Jurkat, Clone E6-1 (cell line): ENCODE measurements around the gene DPAGT1. TPM values are rescaled to one million over a fixed set of nuclear protein-coding genes. Genes with fewer than 3 reads are reported as not detected.
"Not testable (repeated sequence)": the region's sequence is repeated elsewhere in the genome, so short reads cannot be mapped to it uniquely, and the experiment has no call there.

Experiments
- DNase-seq: peaks from one replicate; pipeline ENCODE4 v3.0.0-alpha.2; 2011; ENCODE audit warnings: low read depth, low spot score
- H3K4me3 ChIP-seq: 2 replicates; pipeline ENCODE4 v1.5.1; 2011; ENCODE audit warnings: mild to moderate bottlenecking, low read length, control low read depth, moderate library complexity
- polyA plus RNA-seq: library from polyadenylated mRNA; unstranded; fragments of >200 nt; gene quantifications from one replicate; pipeline ENCODE4 v1.2.1, GENCODE V29; 2012; ENCODE audit warnings: missing spikeins; ENCODE audit not compliant: insufficient read length, insufficient read depth

The DPAGT1 gene
- 43.7 TPM for polyA plus RNA-seq

- peak within 1 kb of the TSS; percentile 67 for H3K4me3 ChIP-seq
- peak; percentile 94 for DNase-seq
Measured at GRCh38 chr11:119101759-119102423, at the start of gene DPAGT1. Gene DPAGT1, minus strand, starts transcription at chr11:119101853. Its CDS starts 198 bp downstream, at chr11:119101655.

- DNase-seq, result no peak
- no peak overlapping the region for H3K4me3 ChIP-seq
Measured at GRCh38 chr11:119149786-119150275, 48.2 kb upstream of the DPAGT1 start.

GRCh38 chr11:119149018-119149785, 47.5 kb upstream of the DPAGT1 start, which contains the start of gene ABCG4:
Gene ABCG4, plus strand, starts transcription at chr11:119149052. Its CDS starts 914 bp downstream, at chr11:119149966.
- H3K4me3 ChIP-seq, result peak within 1 kb of the TSS; percentile 37
- no peak for DNase-seq

GRCh38 chr11:119148720-119149017, 47.0 kb upstream of the DPAGT1 start:
- H3K4me3 ChIP-seq, result peak overlapping the region; percentile 37
- DNase-seq, result no peak

GRCh38 chr11:119147604-119148333, 46.1 kb upstream of the DPAGT1 start:
- DNase-seq, result peak; percentile 84
- H3K4me3 ChIP-seq, result no peak overlapping the region

GRCh38 chr11:119145551-119145950, 43.9 kb upstream of the DPAGT1 start:
- H3K4me3 ChIP-seq, result no peak overlapping the region
- no peak for DNase-seq

GRCh38 chr11:119144825-119145486, 43.3 kb upstream of the DPAGT1 start:
- no peak overlapping the region for H3K4me3 ChIP-seq
- DNase-seq, result peak; percentile 41

- not testable (repeated sequence) for H3K4me3 ChIP-seq
Measured at GRCh38 chr11:119139276-119139675, 37.6 kb upstream of the DPAGT1 start.

GRCh38 chr11:119134389-119134978, 32.8 kb upstream of the DPAGT1 start:
- H3K4me3 ChIP-seq, result no peak overlapping the region
- no peak for DNase-seq

More at GRCh38 chr11:119139276-119139675, 37.6 kb upstream of the DPAGT1 start:
- not testable (repeated sequence) for DNase-seq

GRCh38 chr11:119130662-119131061, 29.0 kb upstream of the DPAGT1 start:
- DNase-seq, result no peak
- H3K4me3 ChIP-seq, result no peak overlapping the region

GRCh38 chr11:119126675-119127268, 25.1 kb upstream of the DPAGT1 start:
- H3K4me3 ChIP-seq, result no peak overlapping the region
- no peak for DNase-seq

GRCh38 chr11:119125821-119126220, 24.2 kb upstream of the DPAGT1 start:
- no peak overlapping the region for H3K4me3 ChIP-seq
- DNase-seq, result no peak

GRCh38 chr11:119121811-119122124, 20.1 kb upstream of the DPAGT1 start:
- DNase-seq, result no peak

GRCh38 chr11:119121008-119121810, 19.6 kb upstream of the DPAGT1 start, which contains the start of gene HINFP:
Gene HINFP, plus strand, starts transcription at chr11:119121580. Its CDS starts 5,365 bp downstream, at chr11:119126945.
- peak; percentile 99 for DNase-seq
- peak within 1 kb of the TSS; percentile 98 for H3K4me3 ChIP-seq

More at GRCh38 chr11:119121811-119122124, 20.1 kb upstream of the DPAGT1 start:
- H3K4me3 ChIP-seq, result peak overlapping the region; percentile 98

GRCh38 chr11:119120639-119121007, 19.0 kb upstream of the DPAGT1 start:
- no peak for DNase-seq
- peak overlapping the region; percentile 62 for H3K4me3 ChIP-seq

GRCh38 chr11:119118946-119119345, 17.3 kb upstream of the DPAGT1 start:
- DNase-seq, result no peak
- H3K4me3 ChIP-seq, result no peak overlapping the region

GRCh38 chr11:119118227-119118626, 16.6 kb upstream of the DPAGT1 start:
- H3K4me3 ChIP-seq, result no peak overlapping the region
- DNase-seq, result no peak
